ENCODE measurements around the gene ZNF99. TPM values are rescaled to one million over a fixed set of nuclear protein-coding genes. Genes with fewer than 3 reads are reported as not detected.
"Not testable (repeated sequence)": the region's sequence is repeated elsewhere in the genome, so short reads cannot be mapped to it uniquely, and the experiment has no call there.

ZNF99 gene
- total RNA-seq (under 1 TPM; 0.11 to 0.31 (median 0.19) TPM), polyA plus RNA-seq (0.07 TPM)
- long read RNA-seq, donor 1, partial matches to known transcripts, result 0 of 1 reads
- long read RNA-seq, donor 1, other reads (novel, unspliced or antisense), result 1 of 1 reads
- long read RNA-seq, donor 2, result 0 reads
- long read RNA-seq, donor 3, result 0 reads
- long read RNA-seq, donor 4, partial matches to known transcripts, result 0 of 1 reads
- long read RNA-seq, donor 4, other reads (novel, unspliced or antisense), result 1 of 1 reads

DNA sequence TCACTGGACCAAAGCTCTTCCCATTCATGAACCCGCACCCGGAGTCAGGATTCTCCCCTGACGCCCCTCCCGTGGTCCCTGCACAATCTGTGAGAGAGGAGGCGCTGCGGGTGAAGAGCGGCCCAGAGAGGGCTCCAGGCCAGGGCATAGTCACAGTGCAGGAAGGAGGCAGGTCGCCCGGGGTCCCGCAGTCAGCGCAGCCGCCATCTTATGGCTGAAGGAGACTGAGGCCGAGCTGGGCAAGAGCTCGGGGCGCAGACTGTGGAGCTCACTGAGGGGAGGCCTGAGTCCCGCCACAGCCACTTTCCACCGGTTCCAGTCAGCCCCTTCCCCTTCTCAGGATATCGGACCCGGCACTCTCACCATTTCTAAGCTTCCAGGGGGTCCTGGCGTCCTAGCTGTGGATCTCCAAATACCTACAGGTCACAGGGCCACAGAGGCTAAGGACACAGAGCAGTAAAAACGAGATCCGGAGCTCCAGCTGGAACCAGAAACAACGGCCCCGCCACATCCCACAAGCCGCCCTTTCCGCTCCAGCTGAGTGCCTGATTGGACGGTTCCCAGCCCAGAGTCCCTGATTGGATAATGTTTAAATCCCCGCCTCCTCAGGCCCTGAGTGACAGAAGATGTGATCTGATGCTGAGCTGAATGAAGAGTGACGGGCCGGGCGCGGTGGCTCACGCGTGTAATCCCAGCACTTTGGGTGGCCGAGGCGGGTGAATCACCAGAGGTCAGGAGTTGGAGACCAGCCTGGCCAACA is at the start of gene ZNF99:
TSS of gene ZNF99 (minus strand) at position 501 of the 760 bp plus-strand sequence. CDS start at position 366, 135 bp downstream.
- 5% methylated on average over 36 of the region's 36 CpGs for WGBS
- Histone ChIP-seq H3K27me3 (ENCODE audit: control insufficient read depth, insufficient read depth) (no peaks in the 10 kb centered on the region), H3K4me1 (ENCODE audit: control insufficient read depth, insufficient read depth, low read length) (no peaks in the 10 kb centered on the region), H3K9me3 (ENCODE audit: control insufficient read depth, low read length) (no peaks in the 10 kb centered on the region), H3K27ac (ENCODE audit: low read length) (no peak within 1 kb of the TSS), H3K4me3 (ENCODE audit: low read length) (peak within 1 kb of the TSS; percentile 43)
- intact Hi-C loops (cut with DNase I), result no loop called here
- ATAC-seq (peak; percentile 99 to 100), DNase-seq (peak; percentile 83 to 90 (median 89))

DNA sequence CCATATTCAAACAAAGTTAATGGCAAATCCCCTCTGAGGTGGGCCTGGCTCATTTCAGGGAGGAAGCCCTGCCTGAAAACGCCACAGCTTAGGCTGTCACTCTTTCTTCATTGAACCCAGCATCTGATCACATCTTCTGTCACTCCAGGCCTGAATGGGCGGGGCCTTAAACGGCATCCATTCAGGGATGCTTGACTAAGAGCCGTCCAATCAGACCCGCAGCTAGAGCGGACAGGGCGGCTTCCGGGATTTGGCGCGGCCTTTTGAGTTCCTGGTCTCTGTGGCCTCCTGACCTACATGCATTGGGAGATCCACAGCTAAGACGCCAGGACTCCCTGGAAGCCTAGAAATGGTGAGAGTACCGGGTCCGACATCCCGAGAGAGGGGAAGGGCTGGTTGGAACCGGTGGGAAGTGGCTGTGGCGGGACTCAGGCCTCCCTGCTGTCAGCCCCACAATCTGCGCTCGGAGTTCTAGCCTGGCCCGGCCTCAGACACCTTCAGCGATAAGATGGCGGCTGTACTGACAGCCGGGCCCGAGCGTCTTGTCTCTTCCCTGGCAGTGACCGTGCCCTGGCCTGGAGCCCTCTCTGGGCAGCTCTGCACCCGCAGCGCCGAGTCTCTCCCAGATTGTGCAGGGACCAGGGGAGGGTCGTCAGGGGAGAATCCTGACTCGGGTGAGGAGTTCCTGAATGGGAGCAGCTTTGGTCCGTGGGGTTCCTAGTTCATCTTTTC is 48.2 kb upstream of the ZNF99 start, which contains the start of gene ZNF723:
TSS of gene ZNF723 (plus strand) at position 261 of the 732 bp plus-strand sequence. CDS start at position 350, 89 bp downstream.
- ATAC-seq (peak in 1 of 2 donors; percentile 73), DNase-seq (peak in 1 of 3 donors; percentile 17)
- WGBS, result 15% methylated on average over 31 of the region's 31 CpGs
- H3K27ac ChIP-seq (ENCODE audit: low read length), result no peak within 1 kb of the TSS
- H3K4me1 ChIP-seq (ENCODE audit: control insufficient read depth, insufficient read depth, low read length), result no peaks in the 10 kb centered on the region
- no peaks in the 10 kb centered on the region for H3K27me3 ChIP-seq (ENCODE audit: control insufficient read depth, insufficient read depth)
- H3K9me3 ChIP-seq (ENCODE audit: control insufficient read depth, low read length), result no peaks in the 10 kb centered on the region
- intact Hi-C loops (cut with DNase I), result no loop called here
- H3K4me3 ChIP-seq (ENCODE audit: low read length), result no peak within 1 kb of the TSS

GRCh38 chr19:22831211-22831610 is 47.3 kb upstream of the ZNF99 start:
- no peaks in the 10 kb centered on the region for H3K9me3 ChIP-seq (ENCODE audit: control insufficient read depth, low read length)
- H3K27ac ChIP-seq (ENCODE audit: low read length), result no peak overlapping the region
- WGBS, result 92% methylated on average over 11 of the region's 11 CpGs
- H3K4me3 ChIP-seq (ENCODE audit: low read length), result no peak overlapping the region
- intact Hi-C loops (cut with DNase I), result no loop called here
- DNase-seq (no peak), ATAC-seq (no peak)
- no peaks in the 10 kb centered on the region for H3K27me3 ChIP-seq (ENCODE audit: control insufficient read depth, insufficient read depth)
- no peaks in the 10 kb centered on the region for H3K4me1 ChIP-seq (ENCODE audit: control insufficient read depth, insufficient read depth, low read length)

- Histone ChIP-seq H3K27me3 (ENCODE audit: control insufficient read depth, insufficient read depth) (no peaks in the 10 kb centered on the region), H3K4me3 (ENCODE audit: low read length) (no peak overlapping the region), H3K4me1 (ENCODE audit: control insufficient read depth, insufficient read depth, low read length) (no peaks in the 10 kb centered on the region), H3K9me3 (ENCODE audit: control insufficient read depth, low read length) (peaks cover 3% of the 10 kb centered on the region), H3K27ac (ENCODE audit: low read length) (no peak overlapping the region)
- ATAC-seq (no peak), DNase-seq (no peak)
- intact Hi-C loops (cut with DNase I), result no loop called here
- WGBS, result 65% methylated on average over 2 of the region's 2 CpGs
Observed at GRCh38 chr19:22814124-22814523, 30.2 kb upstream of the ZNF99 start.

- no peaks in the 10 kb centered on the region for H3K27me3 ChIP-seq (ENCODE audit: control insufficient read depth, insufficient read depth)
- no peak overlapping the region for H3K4me3 ChIP-seq (ENCODE audit: low read length)
- peak; percentile 55 to 93 for ATAC-seq
Observed at GRCh38 chr19:22807061-22807835, 23.3 kb upstream of the ZNF99 start.

DNA sequence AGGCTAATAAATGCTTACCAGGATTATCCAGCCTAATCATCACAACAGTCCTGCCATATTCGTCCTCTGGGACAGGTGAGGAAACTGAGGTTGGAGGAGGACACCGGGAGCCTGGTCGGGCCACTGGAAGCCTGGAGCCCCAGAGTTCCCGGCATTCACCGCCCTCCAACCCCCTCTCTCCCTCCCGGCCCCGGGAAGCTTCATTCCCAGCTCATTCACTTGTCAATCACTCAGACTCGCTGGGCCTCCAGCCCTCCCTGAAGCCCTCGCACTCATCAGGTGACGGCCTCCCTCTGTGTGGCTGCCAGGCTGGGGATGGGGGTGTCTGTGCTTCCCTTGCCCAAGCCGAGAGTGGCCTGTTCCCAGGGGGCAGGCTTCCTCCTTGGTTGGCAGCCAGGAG is 22.5 kb upstream of the ZNF99 start:
- Histone ChIP-seq H3K4me1 (ENCODE audit: control insufficient read depth, insufficient read depth, low read length) (no peaks in the 10 kb centered on the region), H3K4me3 (ENCODE audit: low read length) (no peak overlapping the region), H3K27me3 (ENCODE audit: control insufficient read depth, insufficient read depth) (no peaks in the 10 kb centered on the region), H3K9me3 (ENCODE audit: control insufficient read depth, low read length) (no peaks in the 10 kb centered on the region), H3K27ac (ENCODE audit: low read length) (no peak overlapping the region)
- ATAC-seq (no peak), DNase-seq (no peak)
- 23% methylated on average over 11 of the region's 11 CpGs for WGBS
- intact Hi-C loops (cut with DNase I), result no loop called here

More at GRCh38 chr19:22807061-22807835, 23.3 kb upstream of the ZNF99 start:
- no peaks in the 10 kb centered on the region for H3K9me3 ChIP-seq (ENCODE audit: control insufficient read depth, low read length)
- H3K27ac ChIP-seq (ENCODE audit: low read length), result no peak overlapping the region
- intact Hi-C loops (cut with DNase I), result no loop called here
- 4% methylated on average over 72 of the region's 72 CpGs for WGBS
- DNase-seq, result peak; percentile 42 to 52 (median 43)
- H3K4me1 ChIP-seq (ENCODE audit: control insufficient read depth, insufficient read depth, low read length), result no peaks in the 10 kb centered on the region

- intact Hi-C loops (cut with DNase I), result no loop called here
Observed at GRCh38 chr19:22797040-22797439, 13.1 kb upstream of the ZNF99 start.

DNA sequence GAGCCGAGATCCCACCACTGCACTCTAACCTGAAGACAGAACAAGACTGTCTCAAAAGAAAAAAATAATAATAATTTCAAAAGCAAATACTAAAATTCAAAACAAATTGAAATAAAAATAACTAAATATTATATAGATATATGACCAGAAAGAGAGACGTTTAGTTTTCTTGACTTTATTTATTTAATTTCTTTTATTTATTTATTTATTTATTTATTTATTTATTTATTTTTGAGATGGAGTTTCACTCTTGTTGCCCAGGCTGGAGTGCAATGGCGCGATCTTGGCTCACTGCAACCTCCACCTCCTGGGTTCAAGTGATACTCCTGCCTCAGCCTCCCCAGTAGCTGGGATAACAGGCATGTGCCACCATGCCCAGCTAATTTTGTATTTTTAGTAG is 8.9 kb upstream of the ZNF99 start:
- H3K4me3 ChIP-seq (ENCODE audit: low read length); H3K27me3 ChIP-seq (ENCODE audit: control insufficient read depth, insufficient read depth); H3K4me1 ChIP-seq (ENCODE audit: control insufficient read depth, insufficient read depth, low read length); DNase-seq; H3K27ac ChIP-seq (ENCODE audit: low read length); ATAC-seq; H3K9me3 ChIP-seq (ENCODE audit: control insufficient read depth, low read length); intact Hi-C loops (cut with DNase I): not testable (repeated sequence)
- WGBS, result 92% methylated on average over 4 of the region's 4 CpGs

More at GRCh38 chr19:22797040-22797439, 13.1 kb upstream of the ZNF99 start:
- Histone ChIP-seq H3K27me3 (ENCODE audit: control insufficient read depth, insufficient read depth) (no peaks in the 10 kb centered on the region), H3K27ac (ENCODE audit: low read length) (no peak overlapping the region), H3K9me3 (ENCODE audit: control insufficient read depth, low read length) (peaks cover 1% of the 10 kb centered on the region), H3K4me1 (ENCODE audit: control insufficient read depth, insufficient read depth, low read length) (no peaks in the 10 kb centered on the region), H3K4me3 (ENCODE audit: low read length) (no peak overlapping the region)
- DNase-seq (no peak), ATAC-seq (no peak)
- WGBS, result 36% methylated on average over 5 of the region's 5 CpGs

DNA sequence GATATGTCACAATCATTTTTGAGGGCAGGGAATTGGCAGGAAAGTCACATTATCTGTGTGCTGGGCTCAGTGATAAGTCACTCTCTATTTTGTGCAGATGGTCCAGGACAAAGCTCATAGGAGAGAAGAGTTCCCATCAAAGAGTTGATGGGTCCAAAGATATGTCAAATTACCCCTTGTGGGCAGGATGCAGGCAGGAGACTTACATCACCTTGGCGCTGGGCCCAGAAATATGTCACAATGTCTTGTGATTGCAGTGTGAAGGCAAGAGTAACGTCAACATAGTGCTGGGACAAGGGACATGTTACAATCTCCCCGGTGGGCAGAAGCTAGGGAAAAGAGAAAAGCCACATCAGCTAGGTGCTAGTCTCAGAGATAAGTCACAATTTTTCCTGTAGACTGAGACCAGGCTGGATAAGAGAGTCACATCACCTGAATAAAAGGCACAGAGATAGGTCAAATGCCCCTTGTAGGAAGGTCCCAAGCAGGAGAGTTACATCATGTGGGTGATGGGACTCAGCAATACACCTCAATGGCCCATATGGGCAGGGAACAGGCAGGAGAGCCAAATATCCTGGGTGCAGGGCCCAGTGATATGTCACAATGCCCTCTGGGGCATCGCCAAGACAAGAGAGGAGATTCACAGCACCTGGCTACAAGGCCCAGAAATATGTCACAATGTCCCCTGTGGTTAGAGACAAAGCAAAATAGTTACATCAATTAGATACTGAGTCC is 47.9 kb downstream of the ZNF99 start:
- Histone ChIP-seq H3K27ac (ENCODE audit: low read length) (no peak overlapping the region), H3K4me3 (ENCODE audit: low read length) (no peak overlapping the region), H3K9me3 (ENCODE audit: control insufficient read depth, low read length) (peaks cover 1% of the 10 kb centered on the region), H3K4me1 (ENCODE audit: control insufficient read depth, insufficient read depth, low read length) (no peaks in the 10 kb centered on the region), H3K27me3 (ENCODE audit: control insufficient read depth, insufficient read depth) (no peaks in the 10 kb centered on the region)
- ATAC-seq (no peak), DNase-seq (peak in 1 of 3 donors; percentile 13)
- intact Hi-C loops (cut with DNase I), result no loop called here
- WGBS, result 74% methylated on average over 4 of the region's 4 CpGs

DNA sequence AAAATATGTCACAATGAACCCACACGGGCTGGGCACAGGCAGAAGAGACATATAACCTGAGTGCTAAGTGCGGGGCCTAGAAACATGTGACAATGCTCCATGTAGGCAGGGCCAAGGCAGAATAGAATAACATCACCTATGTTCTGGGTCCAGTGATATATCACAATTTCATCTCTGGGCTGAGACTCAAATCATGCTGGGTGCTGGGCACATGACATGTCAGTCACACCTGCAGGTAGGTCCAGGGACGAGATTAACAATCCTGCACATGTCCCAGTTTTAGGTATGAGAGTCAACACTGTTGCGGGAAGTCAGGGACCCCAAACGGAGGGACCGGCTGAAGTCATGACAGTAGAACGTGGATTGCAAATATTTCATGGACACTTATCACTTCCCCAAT is 50.3 kb downstream of the ZNF99 start:
- H3K9me3 ChIP-seq (ENCODE audit: control insufficient read depth, low read length), result peaks cover 1% of the 10 kb centered on the region
- no peak for DNase-seq
- ATAC-seq, result no peak
- H3K27ac ChIP-seq (ENCODE audit: low read length), result no peak overlapping the region
- no peaks in the 10 kb centered on the region for H3K27me3 ChIP-seq (ENCODE audit: control insufficient read depth, insufficient read depth)
- 75% methylated on average over 7 of the region's 7 CpGs for WGBS
- H3K4me1 ChIP-seq (ENCODE audit: control insufficient read depth, insufficient read depth, low read length), result no peaks in the 10 kb centered on the region
- intact Hi-C loops (cut with DNase I), result no loop called here
- no peak overlapping the region for H3K4me3 ChIP-seq (ENCODE audit: low read length)

Measured in right cardiac atrium (tissue), 5 donors.